Bronchial epithelial cell (primary cell): ENCODE data around the gene RFX6. TPM values are rescaled to one million over a fixed set of nuclear protein-coding genes. Genes with fewer than 3 reads are reported as not detected.
"Not testable (repeated sequence)": the region's sequence is repeated elsewhere in the genome, so short reads cannot be mapped to it uniquely, and the experiment has no call there.

Source experiments
- DNase-seq: peaks from one replicate; pipeline ENCODE4 v3.0.0-alpha.2; 2010; ENCODE audit warnings: low read depth
- FAIRE-seq: peaks from 2 replicates; lab custom pipeline; 2011; peaks lifted over from hg19 to GRCh38; lab: Jason Lieb, UNC
- H3K27me3 ChIP-seq: 2 replicates; pipeline ENCODE4 v1.5.1; 2011; ENCODE audit warnings: low read length; ENCODE audit not compliant: control insufficient read depth, insufficient read depth
- H3K36me3 ChIP-seq: 2 replicates; pipeline ENCODE4 v1.5.1; 2011; ENCODE audit warnings: low read length; ENCODE audit not compliant: control insufficient read depth, insufficient read depth
- H3K4me3 ChIP-seq: 2 replicates; pipeline ENCODE4 v1.5.1; 2011; ENCODE audit warnings: mild to moderate bottlenecking, low read depth, low read length, control low read depth
- CTCF ChIP-seq: IDR thresholded peaks from 2 replicates; pipeline ENCODE4 v1.5.1; 2011; ENCODE audit warnings: mild to moderate bottlenecking, moderate library complexity, low read length, control low read depth, inconsistent platforms; ENCODE audit not compliant: insufficient read depth, severe bottlenecking
- total RNA-seq: library from RNA; depleted of rRNA; stranded (reverse); fragments of >200 nt; gene quantifications from 2 replicates; pipeline ENCODE4 v1.2.1, GENCODE V29; 2014

Gene RFX6
- not detected in 2 replicates for total RNA-seq

DNA sequence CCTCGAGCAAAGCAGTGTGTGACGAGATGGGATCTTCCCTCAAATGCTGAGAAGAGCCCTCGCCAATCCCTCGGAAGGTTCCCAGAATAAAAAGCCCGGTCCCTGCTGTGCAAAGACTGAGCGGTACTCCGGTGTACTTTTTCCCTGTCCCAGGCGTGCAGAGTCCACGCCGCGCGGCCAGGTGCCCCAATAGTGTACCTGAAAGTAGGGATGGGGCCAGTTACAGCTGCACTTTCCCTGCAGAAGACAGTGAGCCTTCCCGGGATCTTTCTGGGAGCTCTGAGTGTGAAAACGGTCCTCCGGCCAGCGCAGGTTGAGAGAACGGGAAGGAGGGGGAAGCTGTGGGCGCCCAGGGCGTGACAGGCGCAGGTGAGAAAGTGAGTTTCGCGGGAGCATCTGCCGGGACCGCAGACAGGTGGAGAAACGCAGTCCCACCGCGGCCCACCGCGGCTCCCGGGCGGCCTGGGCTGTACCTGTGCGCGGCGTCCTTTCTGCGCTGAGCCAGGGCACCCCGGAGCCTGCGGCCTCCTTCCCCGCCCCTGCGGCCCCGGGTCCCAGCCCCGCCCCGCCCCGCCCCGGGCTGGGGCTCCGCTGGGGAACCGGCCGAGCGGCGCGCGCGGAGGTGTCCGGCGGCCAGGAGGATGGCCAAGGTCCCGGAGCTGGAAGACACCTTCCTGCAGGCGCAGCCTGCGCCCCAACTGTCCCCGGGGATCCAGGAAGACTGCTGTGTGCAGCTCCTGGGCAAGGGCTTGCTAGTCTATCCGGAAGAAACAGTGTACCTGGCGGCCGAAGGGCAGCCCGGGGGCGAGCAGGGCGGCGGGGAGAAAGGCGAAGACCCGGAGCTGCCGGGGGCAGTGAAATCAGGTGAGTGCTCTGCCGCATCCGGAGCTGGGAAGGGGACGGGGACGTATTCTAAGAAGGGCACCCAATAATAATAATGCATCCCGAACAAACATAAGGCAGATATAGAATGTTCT lies at the start of gene RFX6:
Gene RFX6 (plus strand): TSS at position 608 of the 977 bp plus-strand sequence. CDS start 34 bp downstream, at position 642.
- Histone ChIP-seq H3K36me3 (no peaks in the 10 kb centered on the region), H3K4me3 (peak within 1 kb of the TSS; percentile 16), H3K27me3 (peaks cover 18% of the 10 kb centered on the region)
- FAIRE-seq (no peak), DNase-seq (no peak)
- no peak for TF ChIP-seq CTCF

DNA sequence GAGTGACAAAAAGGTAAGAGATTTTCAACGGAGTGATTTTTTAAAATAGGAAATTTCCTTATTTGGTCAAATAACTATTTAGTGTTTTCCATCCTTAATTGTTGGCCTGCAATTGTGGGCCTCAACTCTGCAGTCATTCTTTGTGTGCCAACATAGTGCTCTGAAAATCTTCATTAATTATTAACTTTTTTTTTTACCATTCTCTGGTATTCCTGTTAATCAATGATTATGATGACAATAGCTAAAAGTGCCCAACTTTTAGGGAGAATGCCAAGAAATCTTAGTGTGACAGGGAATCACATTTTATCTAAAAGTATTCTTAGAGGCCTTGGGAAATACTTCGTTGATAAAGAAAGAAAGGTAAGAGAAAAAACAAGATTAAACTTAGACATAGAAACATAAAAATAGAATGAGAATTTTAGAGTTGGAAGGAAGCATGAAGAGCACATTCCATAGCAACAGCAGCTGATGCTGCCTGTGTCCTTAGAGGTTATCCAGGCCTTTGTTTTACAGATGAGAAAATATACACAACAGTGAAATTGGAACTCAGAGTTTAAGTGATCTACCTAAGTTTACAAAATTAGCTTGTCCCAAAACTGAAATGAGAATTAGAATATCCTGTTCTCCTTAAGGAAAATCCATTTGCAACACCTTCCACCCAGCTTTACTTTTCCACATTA lies 49.3 kb upstream of the RFX6 start:
- FAIRE-seq = no peak
- no peaks in the 10 kb centered on the region for H3K27me3 ChIP-seq
- no peak for TF ChIP-seq CTCF
- H3K4me3 ChIP-seq = no peak overlapping the region
- DNase-seq = no peak
- no peaks in the 10 kb centered on the region for H3K36me3 ChIP-seq

GRCh38 chr6:116828983-116829382 lies 48.1 kb upstream of the RFX6 start, which contains the start of gene GPRC6A:
Gene GPRC6A, minus strand, starts transcription at chr6:116829083. Its CDS starts 70 bp downstream, at chr6:116829013.
- DNase-seq = no peak
- H3K4me3 ChIP-seq = no peak within 1 kb of the TSS
- no peaks in the 10 kb centered on the region for H3K36me3 ChIP-seq
- FAIRE-seq = no peak
- H3K27me3 ChIP-seq = no peaks in the 10 kb centered on the region
- no peak for TF ChIP-seq CTCF

DNA sequence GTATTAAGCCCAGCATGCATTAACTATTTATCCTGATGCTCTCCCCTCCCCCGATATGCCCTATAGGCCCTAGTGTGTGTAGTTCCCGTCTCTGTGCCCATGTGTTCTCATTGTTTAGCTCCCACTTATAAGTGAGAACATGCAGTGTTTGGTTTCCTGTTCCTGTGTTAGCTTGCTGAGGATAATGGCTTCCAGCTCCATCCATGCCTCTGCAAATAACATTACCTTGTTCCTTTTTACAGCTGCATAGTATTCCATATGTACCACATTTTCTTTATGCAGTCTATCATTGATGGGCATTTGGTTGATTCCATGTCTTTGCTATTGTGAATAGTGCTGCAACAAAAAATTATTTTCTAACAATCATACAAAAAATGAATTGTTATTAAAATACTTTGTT lies 42.5 kb upstream of the RFX6 start:
- not testable (repeated sequence) for H3K27me3 ChIP-seq, H3K36me3 ChIP-seq, FAIRE-seq, DNase-seq, H3K4me3 ChIP-seq

- FAIRE-seq (no peak), DNase-seq (no peak)
- no peaks in the 10 kb centered on the region for H3K27me3 ChIP-seq
- no peak for TF ChIP-seq CTCF
- H3K36me3 ChIP-seq = no peaks in the 10 kb centered on the region
- H3K4me3 ChIP-seq = no peak overlapping the region
Observed at GRCh38 chr6:116836606-116837342, 40.3 kb upstream of the RFX6 start.
